GM12878 (cell line): Measurements from ENCODE around the gene PINLYP. TPM values are rescaled to one million over a fixed set of nuclear protein-coding genes. Genes with fewer than 3 reads are reported as not detected.
A peak's percentile ranks its signal among the peaks of the same experiment; 100 is the strongest.

Experiments
- BRCA1 ChIP-seq: IDR thresholded peaks from 2 replicates; pipeline ENCODE4 v1.6.1; 2011; ENCODE audit warnings: low read depth, low read length, improper control_type of control experiment
- CHD2 ChIP-seq: IDR thresholded peaks from 2 replicates; pipeline ENCODE4 v1.6.1; 2011; ENCODE audit warnings: low read depth, low read length, improper control_type of control experiment, borderline replicate concordance
- CREM ChIP-seq: IDR thresholded peaks from 2 replicates; pipeline ENCODE4 v1.6.1; 2014; ENCODE audit warnings: antibody characterized with exemption, low read depth
- EP300 ChIP-seq, 2 experiments: fragments of 150-350 bp in 1 of 2; IDR thresholded peaks; 2 replicates each; pipeline ENCODE4 v1.6.1; 2011 to 2012; ENCODE audit warnings: low read depth in 2 of 2, low read length in 2 of 2, borderline replicate concordance in 1 of 2, improper control_type of control experiment in 1 of 2, inconsistent platforms in 1 of 2; ENCODE audit not compliant: control insufficient read depth in 1 of 2
- EZH2 ChIP-seq: IDR thresholded peaks from 2 replicates; pipeline ENCODE4 v1.6.1; 2012; ENCODE audit warnings: low read depth, mild to moderate bottlenecking, control low read depth, inconsistent platforms, low read length, borderline replicate concordance; ENCODE audit not compliant: control insufficient read depth
- FOS ChIP-seq: IDR thresholded peaks from 3 replicates; pipeline ENCODE4 v1.6.1; 2011; ENCODE audit warnings: borderline replicate concordance; ENCODE audit not compliant: insufficient read length; ENCODE audit errors: extremely low read depth
- FOXK2 ChIP-seq: fragments of 450-650 bp; IDR thresholded peaks from 2 replicates; pipeline ENCODE4 v1.6.1; 2017; ENCODE audit warnings: mild to moderate bottlenecking, moderate library complexity
- HCFC1 ChIP-seq: fragments of 150-350 bp; IDR thresholded peaks from 2 replicates; pipeline ENCODE4 v1.6.1; 2014; ENCODE audit warnings: low read length
- KLF5 ChIP-seq: fragments of 450-650 bp; IDR thresholded peaks from 2 replicates; pipeline ENCODE4 v1.6.1; 2014; ENCODE audit warnings: mild to moderate bottlenecking; ENCODE audit not compliant: partially characterized antibody
- MYB ChIP-seq: fragments of 150-350 bp; IDR thresholded peaks from 2 replicates; pipeline ENCODE4 v1.6.1; 2014; ENCODE audit warnings: mild to moderate bottlenecking, low read depth, low read length, borderline replicate concordance
- NFIC ChIP-seq: IDR thresholded peaks from 2 replicates; pipeline ENCODE4 v1.6.1; 2012; ENCODE audit warnings: low read depth, mild to moderate bottlenecking, inconsistent platforms, low read length, moderate library complexity
- NKRF ChIP-seq: fragments of 450-650 bp; conservative IDR thresholded peaks from 2 replicates; pipeline ENCODE4 v1.6.1; 2017; ENCODE audit warnings: mild to moderate bottlenecking, moderate library complexity
- PBX3 ChIP-seq: IDR thresholded peaks from 2 replicates; pipeline ENCODE4 v1.6.1; 2011; ENCODE audit warnings: mild to moderate bottlenecking, low read depth, low read length, moderate library complexity; ENCODE audit not compliant: insufficient replicate concordance
- PML ChIP-seq: IDR thresholded peaks from 2 replicates; pipeline ENCODE4 v1.6.1; 2012; ENCODE audit warnings: low read length, inconsistent platforms
- POU2F2 ChIP-seq: IDR thresholded peaks from 3 replicates; pipeline ENCODE4 v1.6.1; 2011; ENCODE audit warnings: low read depth, mild to moderate bottlenecking, low read length, borderline replicate concordance
- RCOR1 ChIP-seq: conservative IDR thresholded peaks from 2 replicates; pipeline ENCODE4 v1.6.1; 2012; ENCODE audit warnings: low read depth, low read length, improper control_type of control experiment
- RELA ChIP-seq: fragments of 450-650 bp; IDR thresholded peaks from 2 replicates; pipeline ENCODE4 v1.8.0; 2014; ENCODE audit warnings: borderline replicate concordance; ENCODE audit not compliant: partially characterized antibody
- TARDBP ChIP-seq: IDR thresholded peaks from 2 replicates; pipeline ENCODE4 v1.6.1; 2016; ENCODE audit warnings: borderline replicate concordance
- YY1 ChIP-seq: IDR thresholded peaks from 2 replicates; pipeline ENCODE4 v1.6.1; 2011; ENCODE audit warnings: low read depth, mild to moderate bottlenecking, low read length
- ZNF274 ChIP-seq: IDR thresholded peaks from one replicate; pipeline ENCODE4 v1.8.0; 2011; ENCODE audit not compliant: insufficient read length, insufficient read depth
- ZSCAN29 ChIP-seq: fragments of 450-650 bp; IDR thresholded peaks from 2 replicates; pipeline ENCODE4 v1.6.1; 2017; ENCODE audit warnings: mild to moderate bottlenecking, moderate library complexity
- polyA plus RNA-seq, 11 experiments: library from polyadenylated mRNA; depleted of rRNA in 4 of 11; unstranded in 6 of 11; stranded (reverse) in 5 of 11; fragments of >200 nt; fragmentation: Nextera tagmentation in 4 of 11; fragmentation: Illumina TruSeq in 1 of 11; extraction: Ambion mirVana in 4 of 11; extraction: Trizol in 1 of 11; gene quantifications; 1 replicate in 1 of 11; 2 replicates in 10 of 11; pipeline versions ENCODE4 v1.2.1 to v1.2.3, GENCODE V29; 2011 to 2016; ENCODE audit warnings: inconsistent platforms in 2 of 11, missing spikeins in 2 of 11, low read depth in 1 of 11
- total RNA-seq, 4 experiments: library from RNA; depleted of rRNA in 3 of 4; stranded (reverse); fragments of >200 nt in 3 of 4; fragmentation: Illumina TruSeq in 1 of 4; extraction: Trizol in 1 of 4; gene quantifications; 2 replicates each; pipeline versions ENCODE4 v1.2.1 to v1.2.3, GENCODE V29; 2013 to 2021
- TF ChIP-seq, protein P1 (sequence below): fragments of 450-650 bp; IDR thresholded peaks from 2 replicates; pipeline ENCODE4 v1.6.1; 2017; ENCODE audit warnings: mild to moderate bottlenecking, moderate library complexity

The PINLYP gene
- total and polyA plus RNA-seq, 10 of the 15 experiments (the other 5 are each of a cell fraction or from before 2014, with no cell fraction given), result 1.0 to 26.9 (median 11.4) TPM

DNA sequence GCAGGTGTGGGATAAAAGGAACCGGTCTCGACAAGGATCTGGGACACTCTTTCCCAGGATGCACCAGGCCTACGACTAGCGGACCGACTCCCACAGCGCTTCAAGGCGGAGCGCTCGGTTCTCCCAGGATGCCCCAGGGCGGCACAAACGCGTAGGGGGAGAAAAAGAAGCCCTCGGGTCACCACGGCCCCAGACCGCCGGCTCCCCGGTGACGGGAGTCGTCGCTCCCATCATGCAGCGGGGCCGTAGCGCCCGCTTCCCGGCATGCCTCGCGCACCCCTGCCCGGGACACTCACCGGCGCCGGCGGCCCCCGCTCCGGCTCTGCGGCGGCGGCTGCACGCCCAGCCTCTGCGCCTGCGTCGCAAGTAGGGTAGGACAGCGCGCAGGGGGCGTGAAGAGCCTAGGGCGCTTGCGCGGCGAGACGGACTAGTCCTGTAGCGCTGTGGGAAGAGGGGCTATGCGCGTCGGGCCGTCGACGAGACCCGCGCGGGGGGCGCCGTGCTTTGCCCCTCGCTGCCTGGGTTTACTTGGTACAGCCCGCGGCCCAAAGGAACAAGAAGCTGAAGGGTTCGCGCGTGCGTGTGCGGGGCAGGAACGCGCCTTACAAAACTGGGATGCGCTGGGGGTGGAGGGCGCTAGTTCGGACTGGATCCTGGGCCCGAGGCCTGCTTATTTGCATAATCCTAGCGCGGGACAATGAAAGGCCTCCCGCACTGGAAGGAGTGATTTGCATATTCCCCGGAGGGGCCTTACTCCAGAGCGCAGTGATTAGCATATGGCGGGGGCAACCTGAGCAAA lies 43.9 kb downstream of the PINLYP start, which contains the start of gene ZNF428 (continued):
- TF ChIP-seq PBX3 (no peak), BRCA1 (no peak), KLF5 (peak; percentile 87), FOS (no peak), POU2F2 (peak; percentile 99), EZH2 (no peak), ZSCAN29 (0 out of 2 replicates have a peak, but pooled peaks have one; percentile 18), EP300 (IDR thresholded peaks at IDR 0.05; ENCODE audit: borderline replicate concordance in 1 of 2, control insufficient read depth in 1 of 2, low read depth in 2 of 2, low read length in 2 of 2) (no peak), CHD2 (no peak; the same call in 1 of the 2 replicates), RCOR1 (no peak), CREM (peak; percentile 10; the same call in 1 of the 2 replicates), NFIC (no peak), FOXK2 (peak; percentile 69; the same call in 1 of the 2 replicates), NKRF (peak; percentile 58), PML (peak; percentile 75), YY1 (peak; percentile 62; the same call in 1 of the 2 replicates), RELA (peak; percentile 34), MYB (no peak), TARDBP (0 out of 2 replicates have a peak, but pooled peaks have one; percentile 30), ZNF274 (no peak), HCFC1 (peak; percentile 38)
- TF ChIP-seq, protein P1, sequence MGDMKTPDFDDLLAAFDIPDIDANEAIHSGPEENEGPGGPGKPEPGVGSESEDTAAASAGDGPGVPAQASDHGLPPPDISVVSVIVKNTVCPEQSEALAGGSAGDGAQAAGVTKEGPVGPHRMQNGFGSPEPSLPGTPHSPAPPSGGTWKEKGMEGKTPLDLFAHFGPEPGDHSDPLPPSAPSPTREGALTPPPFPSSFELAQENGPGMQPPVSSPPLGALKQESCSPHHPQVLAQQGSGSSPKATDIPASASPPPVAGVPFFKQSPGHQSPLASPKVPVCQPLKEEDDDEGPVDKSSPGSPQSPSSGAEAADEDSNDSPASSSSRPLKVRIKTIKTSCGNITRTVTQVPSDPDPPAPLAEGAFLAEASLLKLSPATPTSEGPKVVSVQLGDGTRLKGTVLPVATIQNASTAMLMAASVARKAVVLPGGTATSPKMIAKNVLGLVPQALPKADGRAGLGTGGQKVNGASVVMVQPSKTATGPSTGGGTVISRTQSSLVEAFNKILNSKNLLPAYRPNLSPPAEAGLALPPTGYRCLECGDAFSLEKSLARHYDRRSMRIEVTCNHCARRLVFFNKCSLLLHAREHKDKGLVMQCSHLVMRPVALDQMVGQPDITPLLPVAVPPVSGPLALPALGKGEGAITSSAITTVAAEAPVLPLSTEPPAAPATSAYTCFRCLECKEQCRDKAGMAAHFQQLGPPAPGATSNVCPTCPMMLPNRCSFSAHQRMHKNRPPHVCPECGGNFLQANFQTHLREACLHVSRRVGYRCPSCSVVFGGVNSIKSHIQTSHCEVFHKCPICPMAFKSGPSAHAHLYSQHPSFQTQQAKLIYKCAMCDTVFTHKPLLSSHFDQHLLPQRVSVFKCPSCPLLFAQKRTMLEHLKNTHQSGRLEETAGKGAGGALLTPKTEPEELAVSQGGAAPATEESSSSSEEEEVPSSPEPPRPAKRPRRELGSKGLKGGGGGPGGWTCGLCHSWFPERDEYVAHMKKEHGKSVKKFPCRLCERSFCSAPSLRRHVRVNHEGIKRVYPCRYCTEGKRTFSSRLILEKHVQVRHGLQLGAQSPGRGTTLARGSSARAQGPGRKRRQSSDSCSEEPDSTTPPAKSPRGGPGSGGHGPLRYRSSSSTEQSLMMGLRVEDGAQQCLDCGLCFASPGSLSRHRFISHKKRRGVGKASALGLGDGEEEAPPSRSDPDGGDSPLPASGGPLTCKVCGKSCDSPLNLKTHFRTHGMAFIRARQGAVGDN, result peak; percentile 98
